ENCODE results near the gene MORN5. TPM values are rescaled to one million over a fixed set of nuclear protein-coding genes. Genes with fewer than 3 reads are reported as not detected.

Gene MORN5
- total RNA-seq (2014; rRNA removed; shearing (Covaris generic)), result not detected in 2 replicates

DNA sequence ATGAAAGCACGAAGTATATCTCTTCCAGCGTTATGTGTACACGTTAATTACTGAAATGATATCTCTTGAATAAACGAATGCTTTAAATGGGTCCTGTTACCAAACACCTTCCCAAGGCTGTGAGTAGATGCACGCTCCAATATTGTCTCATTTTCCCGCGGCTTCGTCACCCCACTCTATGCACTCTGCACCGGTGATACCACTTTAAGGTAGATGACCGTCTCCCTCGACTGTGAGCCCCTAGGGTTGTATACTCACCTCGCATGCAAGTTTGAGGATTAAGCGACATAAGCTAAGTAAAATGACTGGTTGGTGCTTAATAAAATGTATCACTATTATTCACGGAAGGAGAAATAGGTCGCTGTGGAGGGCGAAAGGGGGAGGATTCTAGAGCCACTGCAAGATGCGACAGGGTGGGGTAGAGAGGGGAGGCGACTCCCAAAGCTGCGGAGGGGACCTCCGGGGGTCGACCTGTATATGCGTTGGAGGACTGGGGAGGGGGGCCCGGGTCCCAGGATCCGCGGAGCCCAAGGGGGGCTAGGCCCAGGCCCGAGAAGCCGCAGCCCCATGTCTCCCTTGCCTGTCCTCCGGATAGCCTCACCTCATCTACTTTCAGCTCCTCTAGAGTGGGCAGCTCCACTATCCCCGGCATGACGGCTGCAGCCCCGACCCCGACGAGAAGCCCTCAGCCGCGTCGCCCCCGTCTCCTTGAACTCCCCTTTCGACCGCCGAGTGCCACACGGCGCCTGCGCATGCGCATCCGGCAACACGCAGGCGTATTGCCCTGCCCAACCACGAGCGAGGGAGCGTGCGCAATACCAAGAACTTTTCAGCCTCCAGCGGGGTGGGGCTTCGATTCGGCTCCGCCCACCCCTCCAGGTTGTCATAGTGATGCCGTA, at the start of gene MORN5, which contains the start of gene NDUFA8:
Gene MORN5, plus strand, starts transcription at position 883 of the 899 bp plus-strand sequence. CDS start 65 bp downstream, outside the sequence.
Gene NDUFA8, minus strand, starts transcription at position 754 of the 899 bp plus-strand sequence. Its CDS starts 102 bp downstream, at position 652.

DNA sequence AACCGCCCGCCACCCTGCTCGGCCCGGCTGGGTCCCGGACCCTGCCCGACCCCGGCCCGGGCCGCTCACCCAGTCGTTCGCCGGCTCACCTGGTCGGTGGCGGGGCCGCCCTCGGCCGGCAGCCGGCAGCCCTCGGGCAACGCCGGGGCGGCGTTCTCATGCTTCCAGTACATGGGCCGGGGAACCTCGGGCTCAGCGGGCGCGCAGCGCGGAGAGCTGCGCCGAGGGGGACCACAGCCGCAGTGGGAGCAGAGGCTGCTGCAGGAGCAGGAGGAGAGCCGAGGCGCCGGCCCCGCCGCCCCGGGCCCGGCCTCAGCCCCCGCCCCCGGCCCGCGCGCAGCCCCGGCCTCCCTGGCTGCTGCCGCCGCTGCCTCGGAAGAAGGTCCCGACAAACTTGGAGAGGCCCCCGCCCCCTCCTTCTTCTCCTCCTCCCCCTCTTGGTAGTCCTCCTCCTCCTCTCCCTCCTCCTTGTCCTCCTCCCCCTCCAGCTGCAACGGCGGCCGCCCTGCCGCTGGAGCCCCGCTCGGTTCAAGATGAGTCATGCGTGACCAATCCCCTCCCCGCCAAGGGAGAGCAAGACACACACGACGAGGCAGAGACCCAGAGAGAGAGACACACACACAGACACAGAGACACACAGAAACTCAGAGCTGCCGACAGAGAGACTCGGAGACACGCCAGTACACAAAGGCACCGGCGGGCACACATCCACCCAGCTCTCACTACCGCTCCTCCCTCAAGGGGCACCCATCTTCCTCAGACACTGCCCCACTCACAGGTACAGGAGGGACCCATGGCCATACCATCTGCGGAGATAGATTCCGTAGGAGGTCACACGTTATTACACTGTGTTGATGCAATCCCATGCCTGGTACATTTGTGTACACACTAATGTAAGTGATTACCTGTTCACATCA, 69.1 kb downstream of the MORN5 start, which contains the start of gene LHX6:
Gene LHX6, minus strand, starts transcription at position 390 of the 917 bp plus-strand sequence. Its CDS starts 217 bp downstream, at position 173.

Small RNA genes within 50 kb of the gene (small RNA-seq; reads per million reads assigned to genes)
- gene MIR4478, result not detected

Other genes with a start within 250 kb of the MORN5 start
- gene TTLL11, start 66.6 kb upstream of the MORN5 start, total RNA-seq (2014; rRNA removed; shearing (Covaris generic)), result 2.9 and 5.2 TPM in 2 replicates
- gene NDUFA8, start 129 bp upstream of the MORN5 start, total RNA-seq (2014; rRNA removed; shearing (Covaris generic)), result 49.2 and 52.2 TPM in 2 replicates
- 0.72 and 1.7 TPM in 2 replicates for gene LHX6, start 69.0 kb downstream of the MORN5 start, total RNA-seq (2014; rRNA removed; shearing (Covaris generic))
- 8.7 and 11.7 TPM in 2 replicates for gene RBM18, start 104.9 kb downstream of the MORN5 start, total RNA-seq (2014; rRNA removed; shearing (Covaris generic))
- 38.7 and 43.7 TPM in 2 replicates for gene MRRF, start 105.0 kb downstream of the MORN5 start, total RNA-seq (2014; rRNA removed; shearing (Covaris generic))
- 1.1 and 1.6 TPM in 2 replicates for gene PTGS1, start 211.1 kb downstream of the MORN5 start, total RNA-seq (2014; rRNA removed; shearing (Covaris generic))

All from A375 (cell line).